ENCODE results near the gene YIPF2. TPM values are rescaled to one million over a fixed set of nuclear protein-coding genes. Genes with fewer than 3 reads are reported as not detected.
"Not testable (repeated sequence)": the region's sequence is repeated elsewhere in the genome, so short reads cannot be mapped to it uniquely, and the experiment has no call there.

The YIPF2 gene
- total and polyA plus RNA-seq, 2 donors, result 28.8 to 40.2 TPM

DNA sequence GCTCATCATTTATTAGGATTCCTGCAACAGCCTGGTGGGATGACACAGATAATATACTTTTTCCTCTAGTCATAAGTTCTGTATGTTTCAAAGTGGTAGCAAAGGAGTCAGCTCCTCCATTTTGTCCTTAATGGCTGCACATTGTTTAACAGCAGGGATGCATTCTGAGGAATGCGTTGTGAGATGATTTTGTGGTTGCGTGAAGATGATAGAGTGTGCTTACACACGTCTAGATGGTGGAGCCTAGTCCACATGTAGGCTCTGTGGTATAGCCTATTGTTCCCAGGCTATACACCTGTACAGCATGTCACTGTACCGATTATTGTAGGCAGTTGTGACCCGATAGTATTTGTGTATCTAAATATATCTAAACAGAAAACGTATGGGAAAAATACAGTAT is 37.0 kb upstream of the YIPF2 start:
- H3K4me1 ChIP-seq (ENCODE audit: control insufficient read depth in 2 of 2, insufficient read depth in 2 of 2, low read length in 2 of 2), result peaks cover 53 to 85% of the 10 kb centered on the region in 2 donors
- peaks cover 0 to 18% of the 10 kb centered on the region in 2 donors for H3K36me3 ChIP-seq (ENCODE audit: control insufficient read depth in 2 of 2, insufficient read depth in 2 of 2, low read length in 1 of 2)
- 78% methylated on average over 6 of the region's 6 CpGs for WGBS
- H3K9me3 ChIP-seq (ENCODE audit: control insufficient read depth in 2 of 2, insufficient read depth in 1 of 2, low read length in 1 of 2), result no peaks in the 10 kb centered on the region
- no peak overlapping the region for H3K4me3 ChIP-seq (ENCODE audit: low read length in 2 of 2)
- H3K27ac ChIP-seq (ENCODE audit: low read depth in 1 of 2, low read length in 1 of 2), result peak overlapping the region in 1 of 2 donors; percentile 46
- H3K27me3 ChIP-seq (ENCODE audit: control insufficient read depth in 2 of 2, insufficient read depth in 1 of 2, low read length in 1 of 2), result no peaks in the 10 kb centered on the region
- DNase-seq (ENCODE audit: low read depth in 6 of 9, low spot score in 9 of 9), result no peak

DNA sequence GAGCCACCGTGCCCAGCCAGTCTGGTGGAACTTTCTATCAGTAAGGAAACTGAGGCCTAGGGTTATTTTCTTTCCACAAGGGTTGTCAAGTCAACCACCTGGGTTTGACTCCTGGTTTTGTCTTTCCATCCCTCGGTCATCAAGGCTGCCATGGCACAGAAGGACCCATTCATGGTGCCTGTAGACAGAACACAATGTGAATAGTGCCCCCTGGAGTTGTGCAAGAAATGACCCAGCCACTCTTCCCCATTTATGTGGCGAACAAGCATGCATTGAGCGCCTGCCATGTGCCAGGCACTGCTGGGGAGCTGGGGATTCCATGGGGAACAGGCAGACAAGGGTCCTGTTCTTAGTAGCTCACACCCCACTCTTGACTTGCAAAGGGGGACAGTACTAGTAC is 36.5 kb upstream of the YIPF2 start:
- Histone ChIP-seq H3K27me3 (ENCODE audit: control insufficient read depth in 2 of 2, insufficient read depth in 1 of 2, low read length in 1 of 2) (no peaks in the 10 kb centered on the region), H3K4me3 (ENCODE audit: low read length in 2 of 2) (no peak overlapping the region), H3K36me3 (ENCODE audit: control insufficient read depth in 2 of 2, insufficient read depth in 2 of 2, low read length in 1 of 2) (peaks cover 0 to 18% of the 10 kb centered on the region in 2 donors), H3K9me3 (ENCODE audit: control insufficient read depth in 2 of 2, insufficient read depth in 1 of 2, low read length in 1 of 2) (no peaks in the 10 kb centered on the region), H3K4me1 (ENCODE audit: control insufficient read depth in 2 of 2, insufficient read depth in 2 of 2, low read length in 2 of 2) (peaks cover 55 to 85% of the 10 kb centered on the region in 2 donors), H3K27ac (ENCODE audit: low read depth in 1 of 2, low read length in 1 of 2) (peak overlapping the region in 1 of 2 donors; percentile 46)
- 99% methylated on average over 4 of the region's 4 CpGs for WGBS
- DNase-seq (ENCODE audit: low read depth in 6 of 9, low spot score in 9 of 9), result no peak

DNA sequence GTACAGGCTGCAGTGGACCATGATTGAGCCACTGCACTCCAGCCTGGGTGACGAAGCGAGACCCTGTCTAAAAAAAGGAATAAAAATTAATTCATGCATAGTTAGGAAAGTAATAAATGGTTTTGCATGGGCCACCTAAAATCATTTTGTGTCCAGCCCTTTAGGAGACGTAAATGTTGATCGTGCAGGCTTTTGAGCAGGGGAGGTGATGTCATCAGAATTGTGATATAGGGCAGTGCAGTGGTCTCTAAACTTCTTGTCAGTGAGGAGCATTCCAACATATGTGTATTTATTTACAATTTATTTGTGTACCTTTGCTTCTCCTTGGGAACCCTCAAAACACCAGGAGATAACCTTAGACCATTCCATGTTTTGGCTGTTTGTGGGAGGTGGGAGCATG is 35.4 kb upstream of the YIPF2 start:
- peaks cover 0 to 18% of the 10 kb centered on the region in 2 donors for H3K36me3 ChIP-seq (ENCODE audit: control insufficient read depth in 2 of 2, insufficient read depth in 2 of 2, low read length in 1 of 2)
- peak overlapping the region; percentile 17 to 82 for H3K4me3 ChIP-seq (ENCODE audit: low read length in 2 of 2)
- H3K4me1 ChIP-seq (ENCODE audit: control insufficient read depth in 2 of 2, insufficient read depth in 2 of 2, low read length in 2 of 2), result peaks cover 46 to 78% of the 10 kb centered on the region in 2 donors
- H3K27me3 ChIP-seq (ENCODE audit: control insufficient read depth in 2 of 2, insufficient read depth in 1 of 2, low read length in 1 of 2), result no peaks in the 10 kb centered on the region
- no peak for DNase-seq (ENCODE audit: low read depth in 6 of 9, low spot score in 9 of 9)
- 81% methylated on average over 4 of the region's 4 CpGs for WGBS
- no peaks in the 10 kb centered on the region for H3K9me3 ChIP-seq (ENCODE audit: control insufficient read depth in 2 of 2, insufficient read depth in 1 of 2, low read length in 1 of 2)
- H3K27ac ChIP-seq (ENCODE audit: low read depth in 1 of 2, low read length in 1 of 2), result peak overlapping the region; percentile 75 to 100

DNA sequence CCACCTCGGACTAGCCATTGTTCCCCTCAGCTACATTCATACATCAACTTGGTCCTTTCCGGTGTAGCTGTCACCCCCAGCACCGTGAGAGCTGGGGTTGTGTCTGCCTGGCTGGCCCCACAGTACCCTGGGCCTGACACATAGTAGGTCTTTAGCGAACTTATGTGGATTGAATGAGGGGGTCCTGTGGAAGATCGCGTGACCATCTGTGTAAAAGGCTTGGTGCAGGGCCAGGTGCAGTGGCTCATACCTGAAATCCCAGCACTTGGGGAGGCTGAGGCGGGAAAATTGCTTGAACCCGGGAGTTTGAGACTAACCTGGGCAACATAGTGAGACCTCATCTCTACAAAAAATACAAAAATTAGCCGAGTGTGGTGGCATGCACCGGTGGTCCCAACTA is 34.4 kb upstream of the YIPF2 start:
- peaks cover 37 to 68% of the 10 kb centered on the region in 2 donors for H3K4me1 ChIP-seq (ENCODE audit: control insufficient read depth in 2 of 2, insufficient read depth in 2 of 2, low read length in 2 of 2)
- no peaks in the 10 kb centered on the region for H3K9me3 ChIP-seq (ENCODE audit: control insufficient read depth in 2 of 2, insufficient read depth in 1 of 2, low read length in 1 of 2)
- 91% methylated on average over 10 of the region's 10 CpGs for WGBS
- peak overlapping the region in 1 of 2 donors; percentile 82 for H3K4me3 ChIP-seq (ENCODE audit: low read length in 2 of 2)
- peaks cover 0 to 18% of the 10 kb centered on the region in 2 donors for H3K36me3 ChIP-seq (ENCODE audit: control insufficient read depth in 2 of 2, insufficient read depth in 2 of 2, low read length in 1 of 2)
- peak overlapping the region; percentile 61 to 100 for H3K27ac ChIP-seq (ENCODE audit: low read depth in 1 of 2, low read length in 1 of 2)
- DNase-seq (ENCODE audit: low read depth in 6 of 9, low spot score in 9 of 9), result no peak
- H3K27me3 ChIP-seq (ENCODE audit: control insufficient read depth in 2 of 2, insufficient read depth in 1 of 2, low read length in 1 of 2), result no peaks in the 10 kb centered on the region

DNA sequence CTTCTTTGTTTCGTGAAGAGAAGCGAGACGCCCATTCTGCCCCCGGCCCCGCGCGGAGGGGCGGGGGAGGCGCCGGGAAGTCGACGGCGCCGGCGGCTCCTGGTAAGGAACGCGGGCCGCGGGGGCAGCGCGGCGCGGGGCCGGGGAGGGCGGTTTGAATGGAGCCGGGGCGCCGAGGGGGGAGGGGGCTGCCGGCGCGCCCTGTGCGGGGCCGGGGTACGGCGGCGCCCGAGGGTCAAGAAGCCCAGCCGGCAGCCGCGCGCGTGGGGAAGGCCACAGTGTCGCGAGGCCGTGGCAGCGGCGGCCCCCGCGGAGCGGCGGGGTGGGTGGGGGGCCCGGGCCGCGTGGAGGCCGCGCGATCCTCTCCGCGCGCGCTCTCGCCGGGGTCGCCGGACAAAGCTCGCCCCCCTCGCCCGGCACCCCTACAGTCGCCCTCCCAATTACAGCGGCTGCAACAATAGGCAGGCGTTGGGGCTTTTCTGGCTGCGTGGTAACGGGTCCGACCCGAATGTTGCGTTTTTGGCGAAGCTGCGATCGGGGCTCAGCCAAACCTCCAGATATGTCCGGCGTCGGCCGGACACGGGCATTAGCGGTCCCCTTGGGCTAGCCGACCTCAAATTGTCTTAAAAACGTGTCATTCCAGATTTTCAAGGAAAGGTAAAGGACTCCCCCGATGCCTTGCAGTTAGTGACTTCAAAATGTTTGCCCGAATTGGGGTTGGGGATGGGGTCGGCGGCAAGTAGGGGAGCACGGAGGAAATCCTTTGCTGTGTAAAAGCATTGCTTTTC is 32.8 kb upstream of the YIPF2 start:
- Histone ChIP-seq H3K4me3 (ENCODE audit: low read length in 2 of 2) (peak overlapping the region; percentile 72 to 82), H3K9me3 (ENCODE audit: control insufficient read depth in 2 of 2, insufficient read depth in 1 of 2, low read length in 1 of 2) (no peaks in the 10 kb centered on the region), H3K27ac (ENCODE audit: low read depth in 1 of 2, low read length in 1 of 2) (peak overlapping the region; percentile 85 to 100), H3K27me3 (ENCODE audit: control insufficient read depth in 2 of 2, insufficient read depth in 1 of 2, low read length in 1 of 2) (no peaks in the 10 kb centered on the region), H3K4me1 (ENCODE audit: control insufficient read depth in 2 of 2, insufficient read depth in 2 of 2, low read length in 2 of 2) (peaks cover 33 to 52% of the 10 kb centered on the region in 2 donors), H3K36me3 (ENCODE audit: control insufficient read depth in 2 of 2, insufficient read depth in 2 of 2, low read length in 1 of 2) (peaks cover 0 to 12% of the 10 kb centered on the region in 2 donors)
- DNase-seq (ENCODE audit: low read depth in 6 of 9, low spot score in 9 of 9), result peak in 2 of 9 donors; percentile 33 to 57
- under 1% methylated on average over 92 of the region's 92 CpGs for WGBS

DNA sequence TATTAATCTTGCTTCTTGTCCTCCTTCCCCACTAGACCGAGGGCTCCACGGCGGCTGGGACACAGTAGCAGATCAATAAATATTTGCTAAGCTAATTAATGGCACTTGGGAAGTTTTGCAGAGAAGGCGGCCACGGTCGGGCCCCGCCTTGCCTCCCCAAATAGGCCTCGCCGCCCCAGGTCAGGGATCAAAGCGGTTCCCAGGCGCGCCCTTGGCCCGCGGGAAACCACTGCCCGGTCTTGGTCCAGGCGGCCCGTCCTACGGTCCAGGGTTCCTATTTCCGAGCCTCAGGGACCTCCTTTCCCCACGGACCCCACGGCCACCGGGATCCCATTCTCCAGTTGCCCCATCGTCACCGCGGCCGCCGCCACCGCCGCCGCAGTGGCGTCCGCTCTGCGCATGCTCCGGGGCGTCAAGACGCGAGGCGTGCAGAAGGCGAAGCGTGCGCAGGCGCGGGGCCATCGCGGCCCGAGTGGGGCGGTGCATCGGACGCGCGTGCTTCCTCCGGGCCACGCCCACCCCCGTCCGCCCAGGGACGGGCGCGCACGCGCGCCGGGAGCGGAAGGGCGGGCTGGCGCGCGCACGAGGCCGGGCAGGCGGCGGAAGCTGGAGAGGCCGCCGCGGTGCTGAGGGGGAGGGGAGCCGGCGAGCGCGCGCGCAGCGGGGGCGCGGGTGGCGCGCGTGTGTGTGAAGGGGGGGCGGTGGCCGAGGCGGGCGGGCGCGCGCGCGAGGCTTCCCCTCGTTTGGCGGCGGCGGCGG is 32.1 kb upstream of the YIPF2 start, which contains the start of gene SMARCA4:
Gene SMARCA4, plus strand, starts transcription at position 717 of the 759 bp plus-strand sequence. CDS start 23,122 bp downstream, outside the sequence.
- Histone ChIP-seq H3K27ac (ENCODE audit: low read depth in 1 of 2, low read length in 1 of 2) (peak within 1 kb of the TSS; percentile 94 to 100), H3K27me3 (ENCODE audit: control insufficient read depth in 2 of 2, insufficient read depth in 1 of 2, low read length in 1 of 2) (no peaks in the 10 kb centered on the region), H3K4me1 (ENCODE audit: control insufficient read depth in 2 of 2, insufficient read depth in 2 of 2, low read length in 2 of 2) (peaks cover 32 to 46% of the 10 kb centered on the region in 2 donors), H3K9me3 (ENCODE audit: control insufficient read depth in 2 of 2, insufficient read depth in 1 of 2, low read length in 1 of 2) (no peaks in the 10 kb centered on the region), H3K4me3 (ENCODE audit: low read length in 2 of 2) (peak within 1 kb of the TSS; percentile 72 to 82), H3K36me3 (ENCODE audit: control insufficient read depth in 2 of 2, insufficient read depth in 2 of 2, low read length in 1 of 2) (peaks cover 0 to 10% of the 10 kb centered on the region in 2 donors)
- under 1% methylated on average over 100 of the region's 100 CpGs for WGBS
- peak; percentile 88 to 100 (median 98) for DNase-seq (ENCODE audit: low read depth in 6 of 9, low spot score in 9 of 9)

DNA sequence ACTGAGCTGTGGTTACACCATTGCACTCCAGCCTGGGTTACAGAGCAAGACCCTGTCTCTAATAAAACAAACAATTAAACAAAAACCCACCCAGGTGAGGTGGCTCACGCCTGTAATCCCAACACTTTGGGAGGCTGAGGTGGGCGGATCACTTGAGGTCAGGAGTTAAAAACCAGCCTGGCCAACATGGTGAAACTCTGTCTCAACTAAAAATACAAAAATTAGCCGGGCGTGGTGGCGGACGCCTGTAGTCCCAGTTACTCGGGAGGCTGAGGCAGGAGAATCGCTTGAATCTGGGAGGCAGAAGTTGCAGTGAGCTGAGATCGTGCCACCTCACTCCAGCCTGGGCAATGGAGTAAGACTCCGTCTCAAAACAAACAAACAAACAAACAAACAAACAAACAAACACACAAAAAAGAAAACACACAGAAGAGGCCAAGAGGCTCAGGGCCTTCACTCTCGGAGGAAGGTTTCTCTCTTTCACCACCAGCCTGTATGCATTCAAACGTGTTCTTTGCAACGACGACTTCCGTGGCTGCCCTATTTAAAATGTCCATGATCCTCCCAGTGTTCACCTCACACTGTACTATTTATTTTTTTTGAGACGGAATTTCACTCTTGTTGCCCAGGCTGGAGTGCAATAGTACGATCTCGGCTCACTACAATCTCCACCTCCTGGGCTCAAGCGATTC is 31.0 kb upstream of the YIPF2 start:
- H3K27me3 ChIP-seq (ENCODE audit: control insufficient read depth in 2 of 2, insufficient read depth in 1 of 2, low read length in 1 of 2); H3K27ac ChIP-seq (ENCODE audit: low read depth in 1 of 2, low read length in 1 of 2); H3K9me3 ChIP-seq (ENCODE audit: control insufficient read depth in 2 of 2, insufficient read depth in 1 of 2, low read length in 1 of 2); H3K4me3 ChIP-seq (ENCODE audit: low read length in 2 of 2); H3K36me3 ChIP-seq (ENCODE audit: control insufficient read depth in 2 of 2, insufficient read depth in 2 of 2, low read length in 1 of 2); DNase-seq (ENCODE audit: low read depth in 6 of 9, low spot score in 9 of 9): not testable (repeated sequence)
- 99% methylated on average over 19 of the region's 19 CpGs for WGBS
- peaks cover 22 to 35% of the 10 kb centered on the region in 2 donors for H3K4me1 ChIP-seq (ENCODE audit: control insufficient read depth in 2 of 2, insufficient read depth in 2 of 2, low read length in 2 of 2)

DNA sequence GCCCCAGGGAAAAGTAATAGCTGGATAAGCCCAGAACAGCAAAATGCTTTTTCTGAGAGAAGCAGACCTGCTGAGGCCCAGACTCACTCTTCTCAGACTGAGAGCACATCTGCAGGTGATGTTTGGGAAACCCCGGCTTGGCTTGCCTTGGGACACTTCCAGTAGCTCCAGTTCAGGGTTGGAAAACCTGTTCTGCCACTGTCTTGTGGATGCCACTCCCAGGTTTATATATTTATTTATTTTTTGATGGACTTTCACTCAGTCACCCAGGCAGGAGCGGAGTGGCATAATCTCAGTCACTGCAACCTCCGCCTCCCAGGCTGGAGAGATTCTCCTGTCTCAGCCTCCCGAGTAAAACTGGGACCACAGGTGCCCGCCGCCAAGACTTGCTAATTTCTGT is 24.4 kb upstream of the YIPF2 start:
- Histone ChIP-seq H3K9me3 (ENCODE audit: control insufficient read depth in 2 of 2, insufficient read depth in 1 of 2, low read length in 1 of 2) (no peaks in the 10 kb centered on the region), H3K27ac (ENCODE audit: low read depth in 1 of 2, low read length in 1 of 2) (peak overlapping the region in 1 of 2 donors; percentile 50), H3K27me3 (ENCODE audit: control insufficient read depth in 2 of 2, insufficient read depth in 1 of 2, low read length in 1 of 2) (no peaks in the 10 kb centered on the region), H3K4me3 (ENCODE audit: low read length in 2 of 2) (no peak overlapping the region), H3K36me3 (ENCODE audit: control insufficient read depth in 2 of 2, insufficient read depth in 2 of 2, low read length in 1 of 2) (no peaks in the 10 kb centered on the region), H3K4me1 (ENCODE audit: control insufficient read depth in 2 of 2, insufficient read depth in 2 of 2, low read length in 2 of 2) (peaks cover 0 to 3% of the 10 kb centered on the region in 2 donors)
- WGBS, result 98% methylated on average over 6 of the region's 6 CpGs
- no peak for DNase-seq (ENCODE audit: low read depth in 6 of 9, low spot score in 9 of 9)
